ENCODE results near the gene RREB1.
"Not testable (repeated sequence)": the region's sequence is repeated elsewhere in the genome, so short reads cannot be mapped to it uniquely, and the experiment has no call there.

Gene RREB1

DNA sequence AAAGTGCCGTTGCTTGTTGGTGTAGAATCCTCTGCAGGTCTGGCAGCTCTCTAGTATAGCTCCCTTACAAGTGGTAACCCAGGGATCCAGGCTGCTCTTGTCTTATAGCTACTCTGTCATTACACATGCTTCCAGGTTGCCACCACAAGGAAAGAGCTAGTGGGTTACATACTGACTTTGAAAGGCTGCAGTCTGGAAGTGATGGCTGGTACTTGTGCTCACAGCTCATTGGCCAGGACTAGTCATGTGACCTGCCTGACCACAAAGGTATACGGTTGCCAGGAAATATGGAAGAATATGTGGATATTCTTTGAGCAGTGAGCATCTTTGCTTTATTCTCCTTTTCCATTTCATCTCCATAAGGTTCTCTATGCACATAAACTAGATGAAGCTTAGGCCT, 46.0 kb downstream of the RREB1 start:
- in situ Hi-C loops (cut with MboI; ENCODE audit: low sequenced_read_pairs, unreplicated experiment), result no loop called here
- no peak for DNase-seq (ENCODE audit: low spot score)
- TF ChIP-seq, protein P1, sequence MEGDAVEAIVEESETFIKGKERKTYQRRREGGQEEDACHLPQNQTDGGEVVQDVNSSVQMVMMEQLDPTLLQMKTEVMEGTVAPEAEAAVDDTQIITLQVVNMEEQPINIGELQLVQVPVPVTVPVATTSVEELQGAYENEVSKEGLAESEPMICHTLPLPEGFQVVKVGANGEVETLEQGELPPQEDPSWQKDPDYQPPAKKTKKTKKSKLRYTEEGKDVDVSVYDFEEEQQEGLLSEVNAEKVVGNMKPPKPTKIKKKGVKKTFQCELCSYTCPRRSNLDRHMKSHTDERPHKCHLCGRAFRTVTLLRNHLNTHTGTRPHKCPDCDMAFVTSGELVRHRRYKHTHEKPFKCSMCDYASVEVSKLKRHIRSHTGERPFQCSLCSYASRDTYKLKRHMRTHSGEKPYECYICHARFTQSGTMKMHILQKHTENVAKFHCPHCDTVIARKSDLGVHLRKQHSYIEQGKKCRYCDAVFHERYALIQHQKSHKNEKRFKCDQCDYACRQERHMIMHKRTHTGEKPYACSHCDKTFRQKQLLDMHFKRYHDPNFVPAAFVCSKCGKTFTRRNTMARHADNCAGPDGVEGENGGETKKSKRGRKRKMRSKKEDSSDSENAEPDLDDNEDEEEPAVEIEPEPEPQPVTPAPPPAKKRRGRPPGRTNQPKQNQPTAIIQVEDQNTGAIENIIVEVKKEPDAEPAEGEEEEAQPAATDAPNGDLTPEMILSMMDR (IDR thresholded peaks at IDR 0.05; ENCODE audit: borderline replicate concordance, control extremely low read depth, extremely low read depth, insufficient read depth, missing control alignments), result no peak

DNA sequence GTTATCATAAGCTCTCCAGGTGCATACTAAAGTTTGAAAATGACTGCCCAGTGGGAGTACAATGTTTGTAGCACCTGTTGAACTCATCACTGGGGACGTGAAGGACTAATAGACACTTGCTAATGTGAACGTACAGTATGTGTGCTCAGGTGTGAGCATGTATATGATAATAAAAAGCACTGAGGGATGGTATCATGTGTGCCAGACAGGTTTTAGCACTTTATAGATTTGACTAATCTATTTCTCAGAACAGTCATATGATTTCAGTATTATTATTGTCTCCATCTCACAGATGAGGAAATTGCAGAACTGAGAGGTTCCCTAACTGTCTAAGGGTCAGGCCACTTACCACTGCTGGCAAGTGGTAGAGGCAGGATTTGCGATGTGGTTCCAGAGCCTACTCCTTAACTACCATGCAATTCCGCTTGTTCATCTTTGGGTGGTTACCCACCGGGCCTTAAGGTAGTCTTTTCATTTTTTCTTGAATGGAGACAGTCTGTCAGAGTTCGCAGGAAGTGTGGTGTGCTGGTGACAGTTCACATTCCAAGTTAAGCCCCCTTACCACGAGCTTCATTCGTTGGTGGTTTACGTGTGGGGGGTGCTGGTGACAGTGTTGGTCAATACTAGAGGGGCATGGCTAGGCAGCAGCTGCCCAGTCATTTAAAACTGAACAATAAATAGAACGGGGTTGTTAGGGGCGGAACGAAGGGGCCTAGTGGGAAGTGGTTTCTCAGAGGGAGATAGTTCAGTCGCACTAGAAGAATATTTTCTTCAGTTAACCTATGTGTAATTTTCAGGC, 46.8 kb downstream of the RREB1 start:
- TF ChIP-seq, protein P1 (IDR thresholded peaks at IDR 0.05; ENCODE audit: borderline replicate concordance, control extremely low read depth, extremely low read depth, insufficient read depth, missing control alignments), result no peak
- in situ Hi-C loops (cut with MboI; ENCODE audit: low sequenced_read_pairs, unreplicated experiment), result no loop called here
- peak; percentile 58 for DNase-seq (ENCODE audit: low spot score)

DNA sequence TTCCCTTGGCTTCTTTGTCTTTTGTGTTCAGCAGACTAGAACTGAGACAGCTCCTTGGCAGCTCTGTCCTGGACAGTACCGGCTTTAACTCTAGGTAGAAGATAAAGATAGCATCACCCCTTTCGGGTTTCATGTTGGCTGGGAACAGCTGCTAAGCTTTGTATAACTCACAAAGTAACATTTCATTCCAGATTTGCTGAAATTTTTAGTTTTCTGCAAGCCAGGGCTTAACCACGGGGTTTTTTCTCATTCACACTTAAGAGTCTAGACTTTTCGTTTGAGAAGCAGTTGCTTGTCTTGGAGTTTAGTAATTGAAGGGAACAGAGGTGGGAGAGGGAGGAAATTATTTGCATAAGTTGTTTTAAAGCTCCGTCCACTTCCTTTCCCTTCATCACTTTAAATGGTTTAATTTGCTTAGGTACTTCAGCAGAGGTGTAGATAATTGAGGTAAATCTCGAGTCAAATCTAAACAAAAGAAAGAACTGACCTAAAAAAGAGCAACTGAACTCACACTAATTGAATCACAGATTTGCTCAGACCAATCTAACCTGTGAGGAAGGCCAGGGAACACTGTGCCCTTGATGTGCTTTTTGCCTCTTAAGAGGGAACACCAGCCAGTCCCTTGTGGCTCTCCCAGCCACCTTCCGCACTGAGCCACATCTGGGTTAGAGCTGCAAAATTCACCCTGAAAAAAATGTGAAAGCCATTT, 48.3 kb downstream of the RREB1 start:
- in situ Hi-C loops (cut with MboI; ENCODE audit: low sequenced_read_pairs, unreplicated experiment), result no loop called here
- DNase-seq (ENCODE audit: low spot score), result peak; percentile 47

DNA sequence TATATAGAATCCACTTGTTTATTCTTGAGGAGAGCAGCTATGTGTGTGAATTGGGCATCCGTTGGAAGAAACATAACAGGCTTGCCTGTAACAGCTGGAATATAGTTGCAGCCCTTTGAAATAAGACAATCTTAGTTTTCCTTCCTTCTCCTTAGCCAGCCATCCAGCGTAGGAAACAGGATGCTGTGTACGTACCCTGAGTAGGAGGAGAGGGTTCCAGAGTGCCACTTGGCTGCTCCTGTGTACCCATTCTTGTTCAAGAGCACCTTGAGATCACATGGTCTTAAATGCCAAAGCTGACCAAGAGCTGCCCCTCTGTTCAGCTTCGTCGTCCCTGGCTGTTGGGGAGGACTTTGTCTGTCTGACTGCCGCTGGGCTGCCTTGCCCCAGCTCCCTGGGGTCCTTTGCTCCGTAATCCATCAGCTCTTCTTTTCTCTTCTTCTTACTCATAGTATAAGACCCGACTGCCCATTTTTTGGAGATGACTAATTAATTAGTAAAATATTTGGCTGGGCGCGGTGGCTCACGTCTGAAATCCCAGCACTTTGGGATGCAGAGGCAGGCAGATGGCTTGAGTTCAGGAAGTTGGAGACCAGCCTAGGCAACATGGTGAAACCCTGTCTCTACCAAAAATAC, 49.0 kb downstream of the RREB1 start:
- TF ChIP-seq, protein P1 (IDR thresholded peaks at IDR 0.05; ENCODE audit: borderline replicate concordance, control extremely low read depth, extremely low read depth, insufficient read depth, missing control alignments), result no peak
- in situ Hi-C loops (cut with MboI; ENCODE audit: low sequenced_read_pairs, unreplicated experiment), result no loop called here
- DNase-seq (ENCODE audit: low spot score), result no peak

More for the DNA sequence above, 48.3 kb downstream of the RREB1 start:
- TF ChIP-seq, protein P1 (IDR thresholded peaks at IDR 0.05; ENCODE audit: borderline replicate concordance, control extremely low read depth, extremely low read depth, insufficient read depth, missing control alignments), result no peak

GRCh38 chr6:7157307-7157706, 49.5 kb downstream of the RREB1 start:
- in situ Hi-C loops (cut with MboI; ENCODE audit: low sequenced_read_pairs, unreplicated experiment); DNase-seq (ENCODE audit: low spot score): not testable (repeated sequence)

GRCh38 chr6:7157752-7158616, 50.2 kb downstream of the RREB1 start:
- DNase-seq (ENCODE audit: low spot score), result no peak
- TF ChIP-seq, protein P1 (IDR thresholded peaks at IDR 0.05; ENCODE audit: borderline replicate concordance, control extremely low read depth, extremely low read depth, insufficient read depth, missing control alignments), result no peak
- in situ Hi-C loops (cut with MboI; ENCODE audit: low sequenced_read_pairs, unreplicated experiment), result no loop called here

All from GM13976 (cell line).